Naive thymus-derived CD4-positive, alpha-beta T cell (primary cell): ENCODE data around the gene MORC2. TPM values are rescaled to one million over a fixed set of nuclear protein-coding genes. Genes with fewer than 3 reads are reported as not detected.

Experiments used
- ATAC-seq: fragments of 150-1000 bp; cut with Tn5 transposase; 2 replicates; pipeline ENCODE4 v1.10.0; 2021; ENCODE audit warnings: mild to moderate bottlenecking, moderate library complexity
- CTCF ChIA-PET: fragments of 350-600 bp; sonication (Branson Sonifier 250); formaldehyde crosslinking; loops from one replicate; lab custom pipeline; 2021; ENCODE audit warnings: antibody characterized with exemption; lab: Charles Lee
- POLR2A ChIA-PET: fragments of 350-600 bp; sonication (Branson Sonifier 250); formaldehyde crosslinking; loops from one replicate; lab custom pipeline; 2021; ENCODE audit warnings: antibody characterized with exemption, inconsistent platforms; lab: Charles Lee
- DNase-seq, 9 donors: peaks; one replicate each; pipeline versions ENCODE4 v3.0.0 to v3.0.0-alpha.2; 2020 to 2022; ENCODE audit warnings: mixed read lengths in 1 of 9
- H3K27ac ChIP-seq: one replicate; pipeline ENCODE4 v1.7.0; 2013; ENCODE audit warnings: mild to moderate bottlenecking, low read depth, low read length, moderate library complexity
- H3K27me3 ChIP-seq, 2 donors: one replicate each; pipeline ENCODE4 v1.7.0; 2013; ENCODE audit warnings: low read length in 2 of 2, mild to moderate bottlenecking in 2 of 2, moderate library complexity in 2 of 2; ENCODE audit not compliant: control insufficient read depth in 2 of 2, insufficient read depth in 2 of 2
- H3K36me3 ChIP-seq, 3 experiments: 1 replicate in 2 of 3; 2 replicates in 1 of 3; pipeline ENCODE4 v1.7.0; 2013; ENCODE audit warnings: low read length in 3 of 3, mild to moderate bottlenecking in 3 of 3, moderate library complexity in 1 of 3; ENCODE audit not compliant: insufficient read depth in 3 of 3, control insufficient read depth in 2 of 3
- H3K4me1 ChIP-seq, 2 donors: one replicate each; pipeline ENCODE4 v1.7.0; 2013; ENCODE audit warnings: low read length in 2 of 2, mild to moderate bottlenecking in 2 of 2, moderate library complexity in 1 of 2; ENCODE audit not compliant: control insufficient read depth in 2 of 2, insufficient read depth in 2 of 2
- H3K4me3 ChIP-seq: 2 replicates; pipeline ENCODE4 v1.7.0; 2013; ENCODE audit warnings: mild to moderate bottlenecking, low read length
- H3K9me3 ChIP-seq, 3 experiments: 1 replicate in 2 of 3; 2 replicates in 1 of 3; pipeline ENCODE4 v1.7.0; 2013; ENCODE audit warnings: low read length in 3 of 3; ENCODE audit not compliant: control insufficient read depth in 2 of 3
- H3K27ac Mint-ChIP-seq, 9 donors: one replicate each; pipeline ENCODE4 v1.8.0; 2020 to 2022; ENCODE audit warnings: mixed read lengths in 9 of 9, mild to moderate bottlenecking in 8 of 9, moderate library complexity in 5 of 9, inconsistent platforms in 2 of 9
- H3K27me3 Mint-ChIP-seq, 5 donors: one replicate each; pipeline ENCODE4 v1.8.0; 2021 to 2022; ENCODE audit warnings: mixed read lengths in 5 of 5, mild to moderate bottlenecking in 1 of 5
- H3K36me3 Mint-ChIP-seq, 5 donors: one replicate each; pipeline ENCODE4 v1.8.0; 2020 to 2022; ENCODE audit warnings: mixed read lengths in 5 of 5, mild to moderate bottlenecking in 3 of 5, inconsistent platforms in 1 of 5
- H3K4me1 Mint-ChIP-seq, 7 donors: one replicate each; pipeline ENCODE4 v1.8.0; 2020 to 2022; ENCODE audit warnings: mixed read lengths in 7 of 7, mild to moderate bottlenecking in 3 of 7, inconsistent platforms in 1 of 7
- H3K4me3 Mint-ChIP-seq, 10 donors: one replicate each; pipeline ENCODE4 v1.8.0; 2020 to 2022; ENCODE audit warnings: mild to moderate bottlenecking in 10 of 10, mixed read lengths in 10 of 10, moderate library complexity in 6 of 10, inconsistent platforms in 2 of 10
- H3K9me3 Mint-ChIP-seq, 11 donors: one replicate each; pipeline ENCODE4 v1.8.0; 2020 to 2022; ENCODE audit warnings: mixed read lengths in 11 of 11, mild to moderate bottlenecking in 4 of 11, inconsistent platforms in 1 of 11, moderate library complexity in 1 of 11
- intact Hi-C, 2 donors: fragments of 100-400 bp; cut with micrococcal nuclease; formaldehyde crosslinking; loops; one replicate each; pipeline ENCODE4 v1.15.1; 2023
- polyA plus RNA-seq, 2 donors: library from polyadenylated mRNA; unstranded; fragments of 300-500 nt; fragmentation: Illumina TruSeq; gene quantifications; one replicate each; pipeline ENCODE4 v1.2.3, GENCODE V29; 2021
- total RNA-seq, 6 experiments: library from RNA in 5 of 6; stranded (reverse) in 5 of 6; gene quantifications; 1 replicate in 5 of 6; 2 replicates in 1 of 6; pipeline ENCODE4 v1.2.3 and lab custom pipeline; 2021 to 2026

MORC2 gene
- total and polyA plus RNA-seq, 7 experiments from 2014 or later = 12.8 to 66.9 (median 43.7) TPM

GRCh38 chr22:30931541-30932300 lies 36.9 kb downstream of the MORC2 start:
- H3K27ac ChIP-seq = peak overlapping the region; percentile 60
- CTCF ChIA-PET = interaction anchor here (0.7 to 1.2 kb wide), 3 partner anchors 11 to 42 kb away, joined by 3 read pairs; no protein-coding TSS in a partner anchor
- peaks cover 0 to 65% (median 56%) of the 10 kb centered on the region in 7 donors for H3K4me1 Mint-ChIP-seq

GRCh38 chr22:30930228-30930627 lies 38.3 kb downstream of the MORC2 start:
- CTCF ChIA-PET = interaction anchor here (0.7 kb wide), 1 partner anchor 507 kb away, joined by 4 read pairs; no protein-coding TSS in a partner anchor

More at GRCh38 chr22:30931541-30932300, 36.9 kb downstream of the MORC2 start:
- peaks cover 0 to 19% of the 10 kb centered on the region in 2 donors for H3K4me1 ChIP-seq
- H3K36me3 Mint-ChIP-seq = peaks cover 26 to 78% (median 58%) of the 10 kb centered on the region in 5 donors
- POLR2A ChIA-PET = interaction anchor here (0.6 to 4.2 kb wide), 3 partner anchors 9 to 51 kb away, joined by 4 to 29 read pairs (median 6); no protein-coding TSS in a partner anchor
- no peak for ATAC-seq
- H3K27me3 Mint-ChIP-seq = no peaks in the 10 kb centered on the region
- intact Hi-C loops = no loop called here
- H3K4me3 ChIP-seq = no peak overlapping the region
- peaks cover 0 to 1% (median 0%) of the 10 kb centered on the region in 11 donors for H3K9me3 Mint-ChIP-seq
- peak overlapping the region in 2 of 10 donors; percentile 21 for H3K4me3 Mint-ChIP-seq
- H3K27me3 ChIP-seq = no peaks in the 10 kb centered on the region
- H3K27ac Mint-ChIP-seq = peak overlapping the region in 8 of 9 donors; percentile 71 to 96 (median 86)
- H3K9me3 ChIP-seq = no peaks in the 10 kb centered on the region
- DNase-seq = no peak
- peaks cover 42 to 96% (median 66%) of the 10 kb centered on the region in 3 experiments for H3K36me3 ChIP-seq

DNA sequence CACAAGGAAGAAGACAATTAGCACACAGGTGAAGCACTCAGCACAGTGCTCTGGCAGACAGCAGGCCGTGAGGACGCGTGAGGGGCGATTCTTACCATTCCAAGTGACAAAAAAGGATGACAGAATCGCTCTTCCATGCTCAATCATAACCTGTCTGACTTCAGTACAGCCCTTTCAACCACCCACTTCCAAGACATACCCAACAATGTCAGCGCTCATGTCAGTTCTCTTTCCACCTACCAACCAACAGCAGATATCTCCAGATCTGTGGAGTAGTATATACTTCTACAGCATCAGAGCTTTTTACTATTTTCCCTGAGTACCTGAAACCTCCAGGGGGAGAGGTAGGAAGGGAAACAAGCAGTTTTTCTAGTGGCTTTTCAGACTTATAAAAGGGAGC lies 40.2 kb downstream of the MORC2 start:
- Mint-ChIP-seq H3K4me3 (no peak overlapping the region), H3K27me3 (no peaks in the 10 kb centered on the region), H3K27ac (peak overlapping the region in 5 of 9 donors; percentile 9 to 65 (median 31)), H3K9me3 (peaks cover 0 to 1% (median 0%) of the 10 kb centered on the region in 11 donors), H3K4me1 (peaks cover 0 to 33% (median 27%) of the 10 kb centered on the region in 7 donors), H3K36me3 (peaks cover 25 to 71% (median 42%) of the 10 kb centered on the region in 5 donors)
- no peak for DNase-seq
- ChIA-PET POLR2A (interaction anchor here (4.2 kb wide), 1 partner anchor 12 kb away, joined by 29 read pairs; no protein-coding TSS in a partner anchor), CTCF (interaction anchor here (0.6 kb wide), 1 partner anchor 633 kb away, joined by 3 read pairs; no protein-coding TSS in a partner anchor)
- H3K9me3 ChIP-seq = no peaks in the 10 kb centered on the region
- intact Hi-C loops = no loop called here
- peaks cover 19 to 97% (median 38%) of the 10 kb centered on the region in 3 experiments for H3K36me3 ChIP-seq
- no peak for ATAC-seq
- no peak overlapping the region for H3K27ac ChIP-seq
- no peaks in the 10 kb centered on the region for H3K27me3 ChIP-seq
- H3K4me1 ChIP-seq = peaks cover 0 to 9% of the 10 kb centered on the region in 2 donors
- H3K4me3 ChIP-seq = no peak overlapping the region

More at GRCh38 chr22:30930228-30930627, 38.3 kb downstream of the MORC2 start:
- Mint-ChIP-seq H3K9me3 (peaks cover 0 to 1% (median 0%) of the 10 kb centered on the region in 11 donors), H3K36me3 (peaks cover 26 to 75% (median 45%) of the 10 kb centered on the region in 5 donors), H3K4me3 (no peak overlapping the region), H3K4me1 (peaks cover 0 to 50% (median 41%) of the 10 kb centered on the region in 7 donors), H3K27me3 (no peaks in the 10 kb centered on the region), H3K27ac (peak overlapping the region in 7 of 9 donors; percentile 46 to 93 (median 86))
- peaks cover 29 to 98% (median 56%) of the 10 kb centered on the region in 3 experiments for H3K36me3 ChIP-seq
- ATAC-seq (no peak), DNase-seq (no peak)
- POLR2A ChIA-PET = interaction anchor here (1.7 to 4.2 kb wide), 2 partner anchors 8 to 10 kb away, joined by 6 to 29 read pairs; no protein-coding TSS in a partner anchor
- intact Hi-C loops = no loop called here
- no peaks in the 10 kb centered on the region for H3K27me3 ChIP-seq
- H3K9me3 ChIP-seq = no peaks in the 10 kb centered on the region
- peak overlapping the region; percentile 23 for H3K27ac ChIP-seq
- peaks cover 0 to 11% of the 10 kb centered on the region in 2 donors for H3K4me1 ChIP-seq
- H3K4me3 ChIP-seq = no peak overlapping the region

- no peaks in the 10 kb centered on the region for H3K9me3 ChIP-seq
- no peak overlapping the region for H3K4me3 ChIP-seq
- ATAC-seq (no peak), DNase-seq (no peak)
- no peaks in the 10 kb centered on the region for H3K27me3 ChIP-seq
- Mint-ChIP-seq H3K9me3 (peaks cover 0 to 1% (median 0%) of the 10 kb centered on the region in 11 donors), H3K27ac (peak overlapping the region in 5 of 9 donors; percentile 12 to 60 (median 39)), H3K4me3 (no peak overlapping the region), H3K36me3 (peaks cover 25 to 67% (median 40%) of the 10 kb centered on the region in 5 donors), H3K27me3 (no peaks in the 10 kb centered on the region), H3K4me1 (peaks cover 0 to 31% (median 25%) of the 10 kb centered on the region in 7 donors)
- intact Hi-C loops = no loop called here
- no peak overlapping the region for H3K27ac ChIP-seq
- peaks cover 0 to 7% of the 10 kb centered on the region in 2 donors for H3K4me1 ChIP-seq
- POLR2A ChIA-PET = no interaction called here
- CTCF ChIA-PET = no interaction called here
- H3K36me3 ChIP-seq = peaks cover 19 to 93% (median 32%) of the 10 kb centered on the region in 3 experiments
These were observed 40.8 kb downstream of the MORC2 start for GRCh38 chr22:30927806-30928205.

DNA sequence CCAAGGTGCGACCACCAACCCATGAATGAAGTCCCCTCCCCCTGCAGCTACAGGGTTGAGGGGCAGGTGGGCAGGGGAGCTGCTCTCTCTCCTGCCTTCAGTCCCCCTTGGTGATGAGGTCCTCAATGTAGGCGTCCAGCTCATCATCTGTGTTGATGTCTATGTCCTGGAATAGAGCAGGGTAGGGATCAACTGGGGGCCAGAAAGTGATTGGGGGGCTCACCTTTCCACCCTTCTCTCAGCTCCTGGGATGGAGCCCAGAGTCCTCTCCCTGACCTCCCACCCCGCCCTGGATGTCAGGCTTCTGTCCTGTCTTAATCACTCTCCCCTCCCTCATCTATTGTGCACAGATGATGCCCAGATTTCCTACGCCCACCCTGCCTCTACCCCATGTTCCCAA lies 41.9 kb downstream of the MORC2 start:
- peaks cover 0 to 14% of the 10 kb centered on the region in 2 donors for H3K4me1 ChIP-seq
- H3K9me3 ChIP-seq = no peaks in the 10 kb centered on the region
- intact Hi-C loops = no loop called here
- Mint-ChIP-seq H3K4me1 (peaks cover 8 to 31% (median 20%) of the 10 kb centered on the region in 7 donors), H3K36me3 (peaks cover 21 to 58% (median 35%) of the 10 kb centered on the region in 5 donors), H3K9me3 (peaks cover 0 to 1% (median 0%) of the 10 kb centered on the region in 11 donors), H3K27me3 (no peaks in the 10 kb centered on the region), H3K4me3 (no peak overlapping the region), H3K27ac (peak overlapping the region in 4 of 9 donors; percentile 28 to 48 (median 40))
- no peaks in the 10 kb centered on the region for H3K27me3 ChIP-seq
- H3K36me3 ChIP-seq = peaks cover 11 to 82% (median 21%) of the 10 kb centered on the region in 3 experiments
- DNase-seq = no peak
- ChIA-PET POLR2A (interaction anchor here (1.2 to 9.2 kb wide), 2 partner anchors 13 to 41 kb away, joined by 4 to 104 read pairs; no protein-coding TSS in a partner anchor), CTCF (no interaction called here)
- H3K4me3 ChIP-seq = no peak overlapping the region
- ATAC-seq = no peak
- no peak overlapping the region for H3K27ac ChIP-seq

GRCh38 chr22:30925667-30926066 lies 42.9 kb downstream of the MORC2 start:
- ATAC-seq (no peak), DNase-seq (no peak)
- H3K4me3 ChIP-seq = no peak overlapping the region
- H3K4me1 ChIP-seq = peaks cover 6 to 8% of the 10 kb centered on the region in 2 donors
- H3K27me3 ChIP-seq = no peaks in the 10 kb centered on the region
- POLR2A ChIA-PET = interaction anchor here (0.6 to 9.2 kb wide), 3 partner anchors 14 to 173 kb away, joined by 4 to 104 read pairs (median 5); no protein-coding TSS in a partner anchor
- peaks cover 0 to 1% (median 0%) of the 10 kb centered on the region in 11 donors for H3K9me3 Mint-ChIP-seq
- no peak overlapping the region for H3K27ac Mint-ChIP-seq
- no peaks in the 10 kb centered on the region for H3K9me3 ChIP-seq
- H3K4me1 Mint-ChIP-seq = peaks cover 10 to 30% (median 18%) of the 10 kb centered on the region in 7 donors
- H3K27me3 Mint-ChIP-seq = no peaks in the 10 kb centered on the region
- peaks cover 11 to 48% (median 25%) of the 10 kb centered on the region in 5 donors for H3K36me3 Mint-ChIP-seq
- CTCF ChIA-PET = no interaction called here
- H3K4me3 Mint-ChIP-seq = no peak overlapping the region
- peaks cover 9 to 71% (median 15%) of the 10 kb centered on the region in 3 experiments for H3K36me3 ChIP-seq
- no peak overlapping the region for H3K27ac ChIP-seq
- intact Hi-C loops = no loop called here
